Measurements from ENCODE around the gene GABRG3. TPM values are rescaled to one million over a fixed set of nuclear protein-coding genes. Genes with fewer than 3 reads are reported as not detected.

Gene GABRG3
- total and polyA plus RNA-seq, 10 of the 15 experiments (the other 5 are each of a cell fraction or from before 2014, with no cell fraction given): 0.15 TPM; not detected in 9

GRCh38 chr15:27328608-27329007 is 357.6 kb downstream of the GABRG3 start (continued):
- TF ChIP-seq CEBPB (IDR thresholded peaks at IDR 0.05; ENCODE audit: borderline replicate concordance in 1 of 2, low read depth in 2 of 2, low read length in 2 of 2): no peak

- H3K9ac ChIP-seq (ENCODE audit: control insufficient read depth, insufficient read depth, low read length): no peak overlapping the region
- in situ Hi-C loops (cut with MboI): no loop called here
- H3K79me2 ChIP-seq (ENCODE audit: control insufficient read depth, insufficient read depth, low read length): no peaks in the 10 kb centered on the region
- WGBS (ENCODE audit: insufficient coverage, insufficient replicate concordance, low lambda C conversion rate, missing lambda C conversion rate): 63% methylated on average over 5 of the region's 5 CpGs
- H3K36me3 ChIP-seq (ENCODE audit: control insufficient read depth in 2 of 2, insufficient read depth in 2 of 2, low read length in 1 of 2): no peaks in the 10 kb centered on the region
- H2AFZ ChIP-seq (ENCODE audit: control insufficient read depth, low read depth, low read length): no peak overlapping the region
- DNase-seq (ENCODE audit: low read depth, low spot score) (no peak), FAIRE-seq (no peak), ATAC-seq (no peak)
- no peak overlapping the region for H3K27ac ChIP-seq (ENCODE audit: control insufficient read depth, insufficient read depth)
- no peak overlapping the region for H3K4me2 ChIP-seq (ENCODE audit: control insufficient read depth, insufficient read depth)
- POLR2A ChIA-PET: no interaction called here
- intact Hi-C loops (cut with micrococcal nuclease; ENCODE audit: unreplicated experiment): no loop called here
- no TSS peak for BruUV-seq (replicated peaks)
- H3K4me1 ChIP-seq (ENCODE audit: control insufficient read depth, insufficient read depth, low read length): no peaks in the 10 kb centered on the region
- H3K4me3 ChIP-seq: no peak overlapping the region
- H4K20me1 ChIP-seq (ENCODE audit: control insufficient read depth, insufficient read depth): no peaks in the 10 kb centered on the region
- CTCF ChIA-PET: no interaction called here
- H3K9me3 ChIP-seq (replicated peaks; ENCODE audit: control insufficient read depth, insufficient read depth, low read length): no peaks in the 10 kb centered on the region; the same call in 2 of the 3 replicates
- SMC1A ChIA-PET (ENCODE audit: uncharacterized antibody, unreplicated experiment): no interaction called here
- no peaks in the 10 kb centered on the region for H3K27me3 ChIP-seq (replicated peaks in 1 of 2; ENCODE audit: control insufficient read depth in 2 of 2, insufficient read depth in 2 of 2, low read length in 1 of 2)
- RAD21 ChIA-PET (ENCODE audit: unreplicated experiment): no interaction called here
- no peak for TF ChIP-seq MYB (IDR thresholded peaks at IDR 0.05; ENCODE audit: borderline replicate concordance, low read depth, low read length)
- TF ChIP-seq CBX3 (IDR thresholded peaks at IDR 0.05; ENCODE audit: borderline replicate concordance, low read depth): no peak
- TF ChIP-seq POLR2A (IDR thresholded peaks at IDR 0.05; ENCODE audit: low read depth, low read length): no peak
- TF ChIP-seq FOXM1 (IDR thresholded peaks at IDR 0.05; ENCODE audit: low read depth, low read length): no peak
- TF ChIP-seq STAT3 (IDR thresholded peaks at IDR 0.05; ENCODE audit: low read depth, low read length): no peak
These were observed 359.3 kb downstream of the GABRG3 start for GRCh38 chr15:27330326-27330725.

- ChIA-PET CTCF (no interaction called here), SMC1A (ENCODE audit: uncharacterized antibody, unreplicated experiment) (no interaction called here), RAD21 (ENCODE audit: unreplicated experiment) (no interaction called here), POLR2A (no interaction called here)
- intact Hi-C loops (cut with micrococcal nuclease; ENCODE audit: unreplicated experiment): no loop called here
- H3K79me2 ChIP-seq (ENCODE audit: control insufficient read depth, insufficient read depth, low read length): no peaks in the 10 kb centered on the region
- no peak overlapping the region for H3K9ac ChIP-seq (ENCODE audit: control insufficient read depth, insufficient read depth, low read length)
- H4K20me1 ChIP-seq (ENCODE audit: control insufficient read depth, insufficient read depth): no peaks in the 10 kb centered on the region
- H3K4me1 ChIP-seq (ENCODE audit: control insufficient read depth, insufficient read depth, low read length): no peaks in the 10 kb centered on the region
- DNase-seq (ENCODE audit: low read depth, low spot score): no peak
- in situ Hi-C loops (cut with MboI): no loop called here
- H3K4me3 ChIP-seq: no peak overlapping the region
- BruUV-seq (replicated peaks): no TSS peak
- WGBS (ENCODE audit: insufficient coverage, insufficient replicate concordance, low lambda C conversion rate, missing lambda C conversion rate): 0% methylated on average over 1 of the region's 1 CpG
- no peak overlapping the region for H2AFZ ChIP-seq (ENCODE audit: control insufficient read depth, low read depth, low read length)
- FAIRE-seq: no peak
- no peaks in the 10 kb centered on the region for H3K27me3 ChIP-seq (replicated peaks in 1 of 2; ENCODE audit: control insufficient read depth in 2 of 2, insufficient read depth in 2 of 2, low read length in 1 of 2)
- H3K9me3 ChIP-seq (replicated peaks; ENCODE audit: control insufficient read depth, insufficient read depth, low read length): no peaks in the 10 kb centered on the region; the same call in 2 of the 3 replicates
- no peaks in the 10 kb centered on the region for H3K36me3 ChIP-seq (ENCODE audit: control insufficient read depth in 2 of 2, insufficient read depth in 2 of 2, low read length in 1 of 2)
- no peak overlapping the region for H3K4me2 ChIP-seq (ENCODE audit: control insufficient read depth, insufficient read depth)
- ATAC-seq: no peak
- TF ChIP-seq NKRF (conservative IDR thresholded peaks at IDR 0.05): no peak
- no peak for TF ChIP-seq ZNF384 (IDR thresholded peaks at IDR 0.05; ENCODE audit: borderline replicate concordance, low read depth, low read length)
- TF ChIP-seq ZNF622 (IDR thresholded peaks at IDR 0.05): no peak
- no peak for TF ChIP-seq MTA3 (IDR thresholded peaks at IDR 0.05; ENCODE audit: borderline replicate concordance, low read length)
- no peak for TF ChIP-seq HCFC1 (IDR thresholded peaks at IDR 0.05; ENCODE audit: low read length)
- no peak overlapping the region for H3K27ac ChIP-seq (ENCODE audit: control insufficient read depth, insufficient read depth)
These were observed 365.7 kb downstream of the GABRG3 start for GRCh38 chr15:27336676-27337075.
